Loucy (cell line): ENCODE data around the gene TRAP1.

ENCODE experiments used
- H2AFZ ChIP-seq: fragments of 200-600 bp; sonication (generic); 2 replicates; pipeline ENCODE4 v1.6.0; 2016; ENCODE audit warnings: antibody characterized with exemption, mild to moderate bottlenecking, low read length, moderate library complexity
- H3F3A ChIP-seq: fragments of 200-600 bp; 2 replicates; pipeline ENCODE4 v1.6.0; 2016; ENCODE audit warnings: antibody characterized with exemption, low read depth, mild to moderate bottlenecking
- H3K27me3 ChIP-seq: fragments of 200-600 bp; sonication (generic); 2 replicates; pipeline ENCODE4 v1.6.1; 2014; ENCODE audit warnings: low read length, mild to moderate bottlenecking; ENCODE audit not compliant: insufficient read depth, poor library complexity, severe bottlenecking
- H3K36me3 ChIP-seq: fragments of 200-600 bp; sonication (generic); 2 replicates; pipeline ENCODE4 v1.6.1; 2016; ENCODE audit warnings: low read length; ENCODE audit not compliant: insufficient read depth
- H3K4me1 ChIP-seq: fragments of 200-600 bp; sonication (generic); 2 replicates; pipeline ENCODE4 v1.5.1; 2014; ENCODE audit warnings: low read length, mild to moderate bottlenecking; ENCODE audit not compliant: insufficient read depth, poor library complexity, severe bottlenecking
- H3K4me2 ChIP-seq: fragments of 200-600 bp; sonication (generic); 2 replicates; pipeline ENCODE4 v1.6.0; 2014; ENCODE audit warnings: antibody characterized with exemption, low read length, low read depth, mild to moderate bottlenecking; ENCODE audit not compliant: poor library complexity, severe bottlenecking
- H3K4me3 ChIP-seq: fragments of 200-600 bp; sonication (generic); 2 replicates; pipeline ENCODE4 v1.5.1; 2014; ENCODE audit warnings: low read length, mild to moderate bottlenecking, mixed read lengths; ENCODE audit not compliant: poor library complexity, severe bottlenecking
- H3K79me2 ChIP-seq: fragments of 200-600 bp; sonication (generic); 2 replicates; pipeline ENCODE4 v1.6.1; 2014; ENCODE audit warnings: low read length; ENCODE audit not compliant: insufficient read depth
- H3K9ac ChIP-seq: fragments of 200-600 bp; sonication (generic); 2 replicates; pipeline ENCODE4 v1.6.0; 2014; ENCODE audit warnings: mild to moderate bottlenecking, low read depth, low read length, moderate library complexity; ENCODE audit not compliant: poor library complexity, severe bottlenecking
- H3K9me2 ChIP-seq: fragments of 200-600 bp; sonication (generic); replicated peaks from 2 replicates; pipeline ENCODE4 v1.6.1; 2016; ENCODE audit warnings: low read depth, low read length, mixed read lengths
- H3K9me3 ChIP-seq: fragments of 200-600 bp; sonication (generic); 2 replicates; pipeline ENCODE4 v1.6.1; 2014; ENCODE audit warnings: mild to moderate bottlenecking, antibody characterized with exemption, low read length, low read depth; ENCODE audit not compliant: insufficient read depth
- H4K20me1 ChIP-seq: fragments of 200-600 bp; sonication (generic); 2 replicates; pipeline ENCODE4 v1.6.0; 2014; ENCODE audit warnings: antibody characterized with exemption, low read length, mild to moderate bottlenecking; ENCODE audit not compliant: insufficient read depth, poor library complexity, severe bottlenecking
- CTCF ChIP-seq: fragments of 200-600 bp; sonication (generic); conservative IDR thresholded peaks from 2 replicates; pipeline ENCODE4 v1.5.1; 2014; ENCODE audit warnings: mild to moderate bottlenecking, antibody characterized with exemption, low read length
- EZH2phosphoT487 ChIP-seq: fragments of 200-600 bp; IDR thresholded peaks from 2 replicates; pipeline ENCODE4 v1.6.1; 2018; ENCODE audit warnings: antibody characterized with exemption, mild to moderate bottlenecking, moderate library complexity, borderline replicate concordance

The TRAP1 gene

GRCh38 chr16:3739636-3740035 lies 22.3 kb upstream of the TRAP1 start:
- Histone ChIP-seq H3K9me2 (no peaks in the 10 kb centered on the region), H3K9me3 (no peaks in the 10 kb centered on the region), H2AFZ (no peak overlapping the region), H3F3A (no peaks in the 10 kb centered on the region), H3K4me2 (no peak overlapping the region), H4K20me1 (no peaks in the 10 kb centered on the region), H3K36me3 (peaks cover 61% of the 10 kb centered on the region; the same call in 1 of the 2 replicates), H3K4me3 (no peak overlapping the region), H3K4me1 (no peaks in the 10 kb centered on the region), H3K79me2 (no peaks in the 10 kb centered on the region), H3K27me3 (no peaks in the 10 kb centered on the region), H3K9ac (no peak overlapping the region)
- TF ChIP-seq EZH2phosphoT487 (no peak), CTCF (no peak)

GRCh38 chr16:3738541-3738940 lies 21.2 kb upstream of the TRAP1 start:
- no peaks in the 10 kb centered on the region for H3F3A ChIP-seq
- H2AFZ ChIP-seq: no peak overlapping the region
- peaks cover 54% of the 10 kb centered on the region; the same call in 1 of the 2 replicates for H3K36me3 ChIP-seq
- H3K9me2 ChIP-seq: no peaks in the 10 kb centered on the region
- no peaks in the 10 kb centered on the region for H3K79me2 ChIP-seq
- no peaks in the 10 kb centered on the region for H3K4me1 ChIP-seq
- H3K4me2 ChIP-seq: no peak overlapping the region
- H3K9me3 ChIP-seq: no peaks in the 10 kb centered on the region
- H4K20me1 ChIP-seq: no peaks in the 10 kb centered on the region
- H3K4me3 ChIP-seq: no peak overlapping the region
- TF ChIP-seq CTCF: no peak
- H3K9ac ChIP-seq: no peak overlapping the region
- H3K27me3 ChIP-seq: no peaks in the 10 kb centered on the region

GRCh38 chr16:3738128-3738527 lies 20.8 kb upstream of the TRAP1 start:
- Histone ChIP-seq H3K9me2 (no peaks in the 10 kb centered on the region), H3K4me2 (no peak overlapping the region), H2AFZ (no peak overlapping the region), H3K36me3 (peaks cover 51% of the 10 kb centered on the region; the same call in 1 of the 2 replicates), H4K20me1 (no peaks in the 10 kb centered on the region), H3K9me3 (no peaks in the 10 kb centered on the region), H3K4me1 (no peaks in the 10 kb centered on the region), H3K27me3 (no peaks in the 10 kb centered on the region), H3F3A (no peaks in the 10 kb centered on the region), H3K4me3 (no peak overlapping the region), H3K79me2 (no peaks in the 10 kb centered on the region), H3K9ac (no peak overlapping the region)
- TF ChIP-seq CTCF (no peak), EZH2phosphoT487 (no peak)
